Jurkat, Clone E6-1 (cell line): ENCODE measurements around the gene PTPRCAP.
A peak's percentile ranks its signal among the peaks of the same experiment; 100 is the strongest.
"Not testable (repeated sequence)": the region's sequence is repeated elsewhere in the genome, so short reads cannot be mapped to it uniquely, and the experiment has no call there.

Experiments
- DNase-seq: peaks from one replicate; pipeline ENCODE4 v3.0.0-alpha.2; 2011; ENCODE audit warnings: low read depth, low spot score
- H3K4me3 ChIP-seq: 2 replicates; pipeline ENCODE4 v1.5.1; 2011; ENCODE audit warnings: mild to moderate bottlenecking, low read length, control low read depth, moderate library complexity

The PTPRCAP gene

DNA sequence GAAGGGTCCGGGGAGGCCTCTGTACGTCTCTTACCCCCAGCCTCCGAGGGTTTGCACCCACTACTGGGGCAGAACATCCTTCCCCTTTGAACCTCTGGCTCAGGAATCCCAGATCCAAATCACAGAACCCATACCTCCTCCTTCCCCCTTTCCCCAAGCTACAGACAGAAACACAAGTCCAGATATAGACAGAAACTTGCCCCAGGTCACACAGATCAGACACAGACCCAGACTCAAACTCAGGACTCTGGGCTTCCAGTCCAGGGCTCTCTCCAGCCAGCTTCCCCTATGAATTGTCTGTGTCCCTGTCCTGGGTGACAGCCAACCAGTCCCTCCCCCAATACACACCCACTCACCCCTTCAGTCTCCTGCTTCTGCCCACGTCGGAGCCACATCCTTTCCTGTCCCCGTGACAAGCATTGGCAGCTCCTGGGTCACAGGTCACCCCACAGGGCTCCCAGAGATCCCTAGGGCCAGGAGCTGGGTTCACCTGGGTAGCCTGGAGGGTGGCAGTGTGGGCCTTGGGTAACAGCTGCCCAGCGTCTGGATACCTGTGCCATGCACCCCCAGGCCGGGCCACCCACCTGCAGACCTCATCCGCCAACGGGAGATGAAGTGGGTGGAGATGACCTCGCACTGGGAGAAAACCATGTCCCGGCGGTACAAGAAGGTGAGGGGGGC is 32.8 kb downstream of the PTPRCAP start:
- peak overlapping the region; percentile 84 for H3K4me3 ChIP-seq
- peak; percentile 51 for DNase-seq

DNA sequence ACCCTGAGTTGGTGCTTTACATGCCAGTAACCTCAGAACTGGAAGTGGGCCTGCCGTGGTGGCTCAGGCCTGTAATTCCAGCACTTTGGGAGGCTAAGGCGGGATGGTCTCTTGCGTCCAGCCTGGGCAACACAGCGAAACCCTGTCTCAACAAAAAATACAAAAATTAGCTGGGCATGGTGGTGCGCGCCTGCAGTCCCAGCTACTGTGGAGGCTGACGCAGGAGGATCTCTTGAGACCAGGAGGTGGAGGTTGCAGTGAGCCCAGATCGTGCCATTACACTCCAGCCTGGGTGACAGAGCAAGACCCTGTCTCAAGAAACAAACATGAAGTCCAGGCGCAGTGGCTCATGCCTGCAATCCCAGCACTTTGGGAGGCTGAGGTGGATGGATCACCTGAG is 34.4 kb downstream of the PTPRCAP start:
- peak overlapping the region; percentile 84 for H3K4me3 ChIP-seq
- DNase-seq = not testable (repeated sequence)

DNA sequence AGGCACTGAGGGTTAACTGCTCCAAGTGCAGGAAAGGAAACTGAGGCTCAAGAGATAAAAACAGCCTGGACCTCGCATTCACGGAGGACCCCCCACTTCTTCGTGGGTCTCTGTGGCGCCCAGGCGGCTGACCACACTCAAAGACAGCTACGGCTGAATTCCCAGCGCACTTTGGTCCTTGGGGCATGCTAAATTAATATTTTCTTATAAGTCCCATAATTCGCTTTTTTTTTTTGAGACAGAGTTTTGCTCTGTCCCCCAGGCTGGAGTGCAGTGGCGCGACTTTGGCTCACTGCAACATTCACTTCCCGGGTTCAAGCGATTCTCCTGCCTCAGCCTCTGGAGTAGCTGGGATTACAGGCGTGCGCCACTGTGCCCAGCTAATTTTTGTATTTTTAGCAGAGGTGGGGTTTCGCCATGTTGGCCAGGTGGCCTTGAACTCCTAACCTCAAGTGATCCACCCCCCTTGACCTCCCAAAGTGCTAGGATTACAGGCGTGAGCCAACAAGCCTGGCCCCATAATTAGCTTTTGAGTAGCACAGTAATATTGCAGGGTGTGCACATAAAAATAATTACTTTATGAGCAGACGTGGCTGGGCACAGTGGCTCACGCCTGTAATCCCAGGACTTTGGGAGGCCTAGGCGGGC is 35.2 kb downstream of the PTPRCAP start:
- DNase-seq = not testable (repeated sequence)
- H3K4me3 ChIP-seq = peak overlapping the region; percentile 56

DNA sequence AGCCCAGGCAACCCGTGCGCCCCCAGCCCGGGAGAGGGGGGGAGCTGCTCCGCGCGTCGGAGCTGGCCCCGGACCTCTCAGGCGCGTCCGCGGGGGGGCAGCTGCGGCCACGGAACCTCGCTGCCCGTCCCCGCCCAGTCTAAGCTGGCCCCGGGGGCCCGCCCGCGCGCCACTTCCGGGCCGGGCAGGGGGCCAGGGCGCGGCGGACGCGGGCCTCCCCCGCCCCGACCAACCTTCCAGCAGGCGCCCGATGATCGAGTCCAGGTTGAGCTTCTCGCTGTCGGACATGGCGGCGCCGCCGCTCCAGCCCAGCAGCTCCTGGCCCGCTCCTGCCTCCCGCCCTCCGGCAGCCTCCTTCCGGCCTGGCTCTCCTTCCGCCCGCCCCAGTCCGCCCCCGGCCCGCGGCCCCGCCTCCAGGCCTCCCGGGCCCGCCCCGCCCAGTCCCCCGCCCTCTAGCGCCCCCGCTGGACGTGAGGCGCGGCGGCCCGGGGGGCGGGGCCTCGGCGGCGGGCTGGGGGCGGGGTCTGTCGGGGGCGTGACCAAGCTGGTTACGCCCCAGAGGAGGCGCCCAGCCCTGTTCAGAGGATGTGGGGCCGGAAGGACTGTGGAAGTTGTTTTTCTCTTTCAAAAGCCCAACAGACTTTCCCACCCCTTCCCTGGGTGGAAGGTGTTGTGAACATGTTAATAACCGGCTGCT is 35.8 kb downstream of the PTPRCAP start, which contains the start of gene PPP1CA:
Gene PPP1CA, minus strand, starts transcription at position 364 of the 697 bp plus-strand sequence. Its CDS starts 76 bp downstream, at position 288.
- DNase-seq = peak; percentile 93

DNA sequence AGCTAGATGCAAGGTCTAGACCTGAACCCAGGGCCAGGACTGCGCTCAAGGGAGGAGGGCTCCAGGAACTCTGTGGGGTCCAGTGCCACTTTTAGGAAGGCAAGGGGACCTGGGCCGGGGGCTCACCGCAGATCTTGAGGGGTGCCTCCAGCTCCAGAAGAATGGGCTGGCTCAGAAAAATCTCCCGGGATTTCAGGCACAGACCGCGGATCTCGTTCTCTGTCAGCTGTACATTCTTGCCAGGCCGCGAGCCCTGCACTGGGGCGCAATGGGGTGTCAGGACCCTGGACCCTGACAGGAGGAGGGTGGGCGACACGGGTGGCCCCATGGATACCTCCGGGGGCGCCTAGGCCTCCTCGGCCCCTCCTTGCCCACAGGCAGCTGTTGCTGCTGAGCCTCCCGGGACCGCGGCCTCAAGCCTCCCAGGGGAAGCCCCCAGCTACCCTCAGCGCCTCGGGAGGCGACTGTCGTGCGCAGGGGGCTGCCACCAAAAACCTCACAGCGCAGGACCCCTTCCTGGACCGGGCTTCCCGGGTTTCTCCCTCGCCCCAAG is 36.5 kb downstream of the PTPRCAP start:
- DNase-seq = no peak
- peak overlapping the region; percentile 79 for H3K4me3 ChIP-seq

More for the DNA sequence above, 35.8 kb downstream of the PTPRCAP start, which contains the start of gene PPP1CA:
- peak within 1 kb of the TSS; percentile 79 for H3K4me3 ChIP-seq

DNA sequence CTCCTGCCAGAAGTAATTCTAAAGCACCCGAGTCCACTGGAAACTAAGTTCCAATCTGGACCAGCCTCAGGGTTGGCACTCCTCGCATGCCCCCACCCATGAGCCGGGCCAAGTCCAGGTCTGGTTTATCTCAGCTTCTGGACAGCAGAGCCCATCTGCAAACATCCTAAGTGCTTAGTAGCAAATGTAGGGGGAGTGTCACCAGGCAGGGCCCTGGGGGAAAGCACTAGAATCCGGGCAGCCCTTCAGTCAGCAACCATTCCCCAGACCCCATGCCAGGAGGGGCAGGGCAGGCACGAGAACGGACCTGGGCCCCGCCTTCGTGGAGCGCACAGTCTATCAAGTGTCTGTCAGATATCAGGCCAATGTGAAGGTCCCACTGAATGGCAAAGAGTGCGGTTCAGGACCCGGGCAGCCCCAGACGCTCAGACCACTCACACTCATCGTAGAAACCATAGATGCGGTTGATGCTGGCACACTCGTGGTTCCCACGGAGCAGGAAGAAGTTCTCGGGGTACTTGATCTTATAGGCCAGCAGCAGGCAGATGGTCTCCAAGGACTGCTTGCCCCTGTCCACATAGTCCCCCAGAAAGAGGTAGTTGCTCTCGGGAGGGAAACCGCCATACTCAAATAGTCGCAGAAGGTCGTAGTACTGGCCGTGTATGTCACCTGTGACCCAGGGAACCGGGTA is 37.1 kb downstream of the PTPRCAP start:
- no peak for DNase-seq
- peak overlapping the region; percentile 79 for H3K4me3 ChIP-seq

DNA sequence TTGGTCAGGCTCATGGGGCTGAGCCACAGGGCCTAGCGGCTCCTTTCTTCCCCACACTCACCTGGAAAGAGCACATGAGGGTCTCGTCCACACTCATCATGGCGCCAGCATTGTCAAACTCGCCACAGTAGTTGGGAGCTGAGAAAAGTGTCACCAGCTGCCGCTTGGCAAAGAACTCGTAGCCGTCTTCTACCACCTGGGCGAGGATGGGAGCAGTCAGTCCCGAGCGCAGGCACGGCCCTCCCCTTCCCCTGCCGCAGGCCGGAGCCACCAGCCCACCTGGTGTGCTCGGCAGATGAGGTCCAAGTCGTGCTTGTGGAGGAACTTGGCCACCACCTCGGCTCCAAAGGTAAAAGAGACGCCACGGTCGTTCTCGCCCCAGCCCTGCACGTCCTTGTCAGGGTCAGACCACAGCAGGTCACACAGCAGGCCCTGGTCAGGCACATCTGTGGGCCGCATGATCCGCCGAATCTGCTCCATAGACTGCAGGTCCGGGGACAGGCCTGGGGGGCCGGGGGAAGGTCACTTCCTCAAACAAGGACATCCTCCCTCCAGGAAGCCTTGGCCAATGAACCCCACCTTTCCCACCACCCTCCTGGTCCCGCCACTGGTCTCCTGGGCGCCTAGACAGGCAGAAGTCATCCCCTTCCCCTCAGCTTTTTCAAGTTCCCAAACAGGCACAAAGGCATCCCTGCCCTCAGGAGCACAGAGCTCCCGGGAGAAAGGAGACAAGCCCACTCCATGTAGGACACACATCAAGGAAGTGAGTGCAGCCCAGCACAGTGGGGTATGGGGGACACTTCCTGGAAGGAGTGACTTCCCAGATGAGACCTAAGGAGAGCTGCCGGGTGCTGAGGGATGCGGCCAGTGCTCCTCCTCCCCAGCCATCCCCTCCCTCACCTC is 38.6 kb downstream of the PTPRCAP start:
- no peak overlapping the region for H3K4me3 ChIP-seq
- no peak for DNase-seq

DNA sequence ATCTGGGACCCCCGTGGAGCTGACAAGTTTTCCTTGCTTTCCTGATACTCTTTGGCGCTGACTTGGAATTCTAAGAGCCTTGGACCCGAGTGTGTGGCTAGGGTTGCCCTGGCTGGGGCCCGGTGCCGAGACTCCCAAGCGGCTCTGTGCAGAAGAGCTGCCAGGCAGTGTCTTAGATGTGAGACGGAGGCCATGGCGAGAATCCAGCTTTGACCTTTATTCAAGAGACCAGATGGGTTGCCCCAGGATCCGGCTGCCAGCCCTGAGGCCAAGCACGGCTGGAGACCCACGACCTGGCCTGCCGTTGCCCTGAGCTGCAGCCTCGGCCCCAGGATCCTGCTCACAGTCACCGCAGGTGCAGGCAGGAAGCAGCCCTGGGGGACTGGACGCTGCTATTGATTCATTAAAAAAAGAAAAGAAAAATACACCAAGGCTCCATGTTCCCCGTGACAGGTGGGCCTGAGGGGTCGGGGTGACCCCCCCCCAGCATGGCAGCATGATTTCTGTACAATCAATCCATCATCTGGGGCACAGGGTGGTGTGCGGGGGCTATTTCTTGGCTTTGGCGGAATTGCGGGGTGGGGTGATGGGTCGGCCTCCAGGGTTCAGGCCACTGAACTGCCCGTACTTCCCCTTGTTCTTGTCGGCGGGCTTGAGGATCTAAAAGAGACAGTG is 39.4 kb downstream of the PTPRCAP start:
- DNase-seq = no peak
- no peak overlapping the region for H3K4me3 ChIP-seq

DNA sequence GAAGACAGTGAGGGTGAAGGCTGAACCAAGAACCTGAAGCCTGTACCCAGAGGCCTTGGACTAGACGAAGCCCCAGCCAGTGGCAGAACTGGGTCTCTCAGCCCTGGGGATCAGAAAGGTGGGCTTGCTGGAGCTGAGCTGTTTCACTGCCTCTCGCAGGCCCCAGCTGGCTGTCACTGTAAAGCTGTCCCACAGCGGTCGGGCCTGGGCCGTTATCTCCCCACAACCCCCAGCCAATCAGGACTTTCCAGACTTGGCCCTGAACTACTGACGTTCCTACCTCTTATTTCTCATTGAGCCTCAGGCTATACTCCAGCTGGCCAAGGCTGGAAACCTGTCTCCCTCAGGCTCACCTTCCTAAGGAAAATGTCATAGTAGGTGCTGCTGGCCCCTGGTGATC is 39.9 kb downstream of the PTPRCAP start:
- H3K4me3 ChIP-seq = no peak overlapping the region
- no peak for DNase-seq

DNA sequence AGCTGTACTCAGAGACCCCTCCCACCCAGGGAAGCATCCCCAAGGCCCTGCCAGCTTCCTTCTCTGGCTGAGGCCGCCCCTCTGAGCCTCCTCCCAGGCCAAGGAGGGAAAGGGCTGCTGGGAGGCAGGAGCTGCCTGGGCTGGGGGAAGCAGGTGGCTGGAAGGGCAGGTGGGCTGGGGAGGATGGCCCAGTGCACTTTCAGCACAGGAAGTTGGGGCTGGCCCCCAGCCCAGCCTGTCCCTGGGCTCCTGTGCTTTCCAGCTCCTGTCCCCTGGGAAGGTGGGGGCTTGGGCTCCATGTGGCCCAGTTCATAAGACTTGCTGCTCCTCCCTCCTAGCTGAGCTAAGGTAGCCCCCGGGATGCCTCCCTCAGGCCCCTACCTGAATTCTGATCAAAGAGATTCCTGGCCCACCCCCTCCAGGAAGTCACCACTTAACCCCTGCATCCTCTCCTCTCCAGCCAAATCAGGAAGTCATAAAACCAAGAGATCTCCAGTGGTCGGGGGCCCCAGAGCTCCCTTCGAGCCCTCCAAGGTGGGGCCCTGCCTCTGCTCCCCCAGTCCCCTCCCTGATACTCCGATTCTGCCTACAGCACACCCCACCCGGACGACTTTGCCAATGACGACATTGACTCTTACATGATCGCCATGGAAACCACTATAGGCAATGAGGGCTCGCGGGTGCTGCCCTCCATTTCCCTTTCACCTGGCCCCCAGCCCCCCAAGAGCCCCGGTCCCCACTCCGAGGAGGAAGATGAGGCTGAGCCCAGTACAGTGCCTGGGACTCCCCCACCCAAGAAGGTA is 40.7 kb downstream of the PTPRCAP start:
- no peak for DNase-seq

DNA sequence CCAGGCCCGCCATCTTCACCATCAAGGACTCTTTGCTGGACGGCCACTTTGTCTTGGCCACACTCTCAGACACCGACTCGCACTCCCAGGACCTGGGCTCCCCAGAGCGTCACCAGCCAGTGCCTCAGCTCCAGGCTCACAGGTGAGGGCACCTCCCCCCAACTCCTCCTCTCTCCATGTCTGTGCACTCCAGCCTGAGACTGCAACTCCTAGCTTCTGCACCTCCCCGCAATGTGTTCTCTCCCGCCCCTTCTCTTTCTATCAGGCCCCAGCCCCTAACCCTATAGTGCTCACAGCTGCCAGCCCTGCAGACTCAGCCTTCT is 41.3 kb downstream of the PTPRCAP start:
- H3K4me3 ChIP-seq = no peak overlapping the region

More for the DNA sequence above, 40.7 kb downstream of the PTPRCAP start:
- H3K4me3 ChIP-seq = no peak overlapping the region

DNA sequence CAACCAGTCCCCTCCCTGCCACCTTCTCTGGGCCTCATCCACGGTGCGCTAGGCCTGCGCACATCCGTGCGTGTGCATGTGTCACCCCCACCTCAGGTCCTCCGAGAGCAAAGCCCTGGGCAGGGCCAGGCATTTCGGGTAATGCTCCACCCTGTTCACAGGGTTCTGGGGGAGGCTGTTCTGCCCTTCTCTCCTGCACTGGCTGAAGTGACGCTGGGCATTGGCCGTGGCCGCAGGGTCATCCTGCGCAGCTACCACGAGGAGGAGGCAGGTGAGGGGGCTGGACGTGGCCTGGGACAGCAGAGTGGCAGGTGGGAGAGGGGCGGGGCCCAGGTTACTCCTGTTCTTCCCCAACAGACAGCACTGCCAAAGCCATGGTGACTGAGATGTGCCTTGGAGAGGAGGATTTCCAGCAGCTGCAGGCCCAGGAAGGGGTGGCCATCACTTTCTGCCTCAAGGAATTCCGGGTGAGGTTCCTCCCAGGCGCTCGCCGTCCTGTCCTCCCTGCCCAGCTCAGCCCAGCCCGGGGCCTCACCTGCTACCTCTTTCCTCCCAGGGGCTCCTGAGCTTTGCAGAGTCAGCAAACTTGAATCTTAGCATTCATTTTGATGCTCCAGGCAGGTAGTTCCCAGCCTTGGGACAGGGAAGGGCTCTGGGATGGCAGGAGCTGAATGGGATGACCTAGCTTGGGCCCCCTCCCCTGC is 41.8 kb downstream of the PTPRCAP start:
- no peak for DNase-seq
- no peak overlapping the region for H3K4me3 ChIP-seq

More for the DNA sequence above, 41.3 kb downstream of the PTPRCAP start:
- DNase-seq = no peak

DNA sequence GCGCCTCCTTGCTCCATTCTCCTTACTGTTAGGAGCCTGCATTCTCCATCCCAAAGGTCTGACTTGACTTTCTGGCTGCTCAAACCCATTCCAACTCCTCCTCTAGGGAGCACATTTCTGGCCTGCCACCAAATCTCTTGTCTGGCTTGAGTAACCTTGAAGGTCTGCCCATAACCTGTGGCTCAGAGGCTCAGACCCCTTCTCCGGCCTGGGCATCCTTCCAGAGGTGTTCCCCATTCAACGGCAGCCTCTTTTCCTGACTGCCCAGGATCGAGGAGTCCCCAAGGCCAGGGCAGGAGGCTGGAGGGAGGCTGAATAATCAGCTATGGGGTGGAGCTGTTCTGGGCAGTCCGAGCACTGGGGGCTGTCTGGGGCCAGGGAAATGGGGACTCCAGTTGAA is 43.5 kb downstream of the PTPRCAP start:
- H3K4me3 ChIP-seq = no peak overlapping the region
- DNase-seq = no peak

DNA sequence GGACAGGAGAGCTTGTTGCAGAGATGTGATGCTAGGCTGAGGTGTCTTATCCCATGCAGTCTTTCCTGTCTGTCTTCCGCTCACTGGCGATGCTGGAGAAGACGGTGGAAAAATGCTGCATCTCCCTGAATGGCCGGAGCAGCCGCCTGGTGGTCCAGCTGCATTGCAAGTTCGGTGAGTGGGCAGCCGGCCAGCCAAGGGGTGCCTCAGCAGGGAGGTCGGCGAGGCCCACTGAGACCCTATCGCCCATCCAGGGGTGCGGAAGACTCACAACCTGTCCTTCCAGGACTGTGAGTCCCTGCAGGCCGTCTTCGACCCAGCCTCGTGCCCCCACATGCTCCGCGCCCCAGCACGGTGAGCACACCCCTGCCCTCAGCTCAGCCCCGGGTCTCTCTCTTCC is 44.0 kb downstream of the PTPRCAP start:
- no peak overlapping the region for H3K4me3 ChIP-seq
- DNase-seq = no peak

DNA sequence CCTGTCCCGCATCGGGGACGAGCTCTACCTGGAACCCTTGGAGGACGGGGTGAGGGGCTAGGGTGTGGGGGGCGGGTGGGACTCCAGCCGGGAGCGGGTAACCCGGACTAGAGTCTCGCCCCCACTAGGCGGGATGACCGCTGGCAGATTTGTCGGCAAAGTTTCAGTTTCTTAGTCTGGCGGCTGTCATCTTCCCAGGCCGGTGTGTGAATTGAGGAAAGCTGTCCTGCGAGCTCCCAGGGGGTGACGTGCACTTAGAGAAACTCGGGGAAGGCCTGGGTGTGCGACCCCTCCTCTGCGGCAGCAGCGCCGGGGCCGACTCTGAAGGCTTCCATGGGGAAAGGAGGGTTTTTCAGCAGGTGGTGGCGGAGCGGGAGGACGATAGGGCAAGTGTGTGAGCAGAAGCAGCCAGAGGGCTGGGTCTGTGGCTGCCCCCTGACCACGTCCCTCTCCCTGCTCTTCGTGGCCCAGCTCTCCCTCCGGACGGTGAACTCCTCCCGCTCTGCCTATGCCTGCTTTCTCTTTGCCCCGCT is 45.2 kb downstream of the PTPRCAP start:
- H3K4me3 ChIP-seq = peak overlapping the region; percentile 89

More for the DNA sequence above, 45.2 kb downstream of the PTPRCAP start:
- DNase-seq = no peak
